Peyer's patch (tissue), 4 donors: ENCODE data around the gene PFKP.

ENCODE experiments used
- CTCF ChIP-seq, 6 experiments: fragments of 450-650 bp in 4 of 6; fragments of 200-600 bp in 2 of 6; sonication (generic) in 1 of 6; IDR thresholded peaks; one replicate each; pipeline ENCODE4 v1.5.1; 2017 to 2019; ENCODE audit warnings: antibody characterized with exemption in 6 of 6, mild to moderate bottlenecking in 3 of 6, moderate library complexity in 1 of 6
- POLR2A ChIP-seq, 2 donors: fragments of 450-650 bp; IDR thresholded peaks; one replicate each; pipeline ENCODE4 v1.5.1; 2017; ENCODE audit warnings: antibody characterized with exemption in 2 of 2, mild to moderate bottlenecking in 2 of 2, moderate library complexity in 2 of 2

DNA sequence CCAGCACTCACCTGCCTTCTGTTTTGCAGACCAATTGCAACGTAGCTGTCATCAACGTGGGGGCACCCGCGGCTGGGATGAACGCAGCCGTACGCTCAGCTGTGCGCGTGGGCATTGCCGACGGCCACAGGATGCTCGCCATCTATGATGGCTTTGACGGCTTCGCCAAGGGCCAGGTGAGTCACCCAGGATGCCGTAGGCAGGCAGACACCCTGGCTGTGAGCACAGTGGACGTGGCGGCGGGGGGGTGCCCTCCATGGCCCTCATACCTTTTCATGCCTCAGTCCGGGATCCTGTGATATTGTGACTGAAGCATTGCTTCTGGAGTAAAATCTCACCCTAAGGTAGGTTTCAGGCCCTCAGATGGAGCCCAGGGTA is 46.0 kb downstream of the PFKP start:
- no peak for TF ChIP-seq POLR2A (IDR thresholded peaks at IDR 0.05)
- no peak for TF ChIP-seq CTCF (IDR thresholded peaks at IDR 0.05)
